HepG2 (cell line): ENCODE data around the gene TMEM176A. TPM values are rescaled to one million over a fixed set of nuclear protein-coding genes. Genes with fewer than 3 reads are reported as not detected.

Experiments
- ATAC-seq: fragments of 200-7000 bp; cut with Tn5 transposase; 3 replicates; pipeline ENCODE4 v1.9.1; 2020; ENCODE audit warnings: mild to moderate bottlenecking, moderate library complexity
- BruUV-seq: library from RNA; stranded (reverse); fragments of 400-500 nt; replicated peaks from 2 replicates; lab custom pipeline; 2021; lab: Mats Ljungman, UMichigan
- CTCF ChIA-PET: fragments of 300-600 bp; formaldehyde crosslinking; extraction: SDS; loops from one replicate; lab custom pipeline; 2021; ENCODE audit warnings: low total read pairs, inconsistent platforms, low intra/inter-chr PET ratio; lab: Yijun Ruan, JAX
- POLR2A ChIA-PET: fragments of 350-600 bp; sonication (Branson Sonifier 250); formaldehyde crosslinking; loops from one replicate; lab custom pipeline; 2020; ENCODE audit warnings: antibody characterized with exemption, inconsistent platforms; lab: Yijun Ruan, JAX
- DNase-seq: peaks from one replicate; pipeline ENCODE4 v3.0.0-alpha.2; 2015; ENCODE audit warnings: low spot score
- FAIRE-seq: peaks from 3 replicates; lab custom pipeline; 2011; peaks lifted over from hg19 to GRCh38; lab: Jason Lieb, UNC
- H2AFZ ChIP-seq: one replicate; pipeline ENCODE4 v1.6.1; 2011; ENCODE audit warnings: low read length, inconsistent platforms
- H3K27ac ChIP-seq: fragments of 300-600 bp; 3 replicates; pipeline ENCODE4 v1.8.0; 2011; ENCODE audit warnings: mixed run types, mild to moderate bottlenecking, mixed read lengths, low read length, inconsistent platforms; ENCODE audit not compliant: insufficient read depth; ENCODE audit errors: extremely low read length
- H3K27me3 ChIP-seq, 2 experiments: fragments of 200-600 bp in 1 of 2; 2 replicates in 1 of 2; 3 replicates in 1 of 2; pipeline versions ENCODE4 v1.6.0 to v1.8.0; 2011; ENCODE audit warnings: low read length in 2 of 2, mild to moderate bottlenecking in 2 of 2, moderate library complexity in 2 of 2, inconsistent platforms in 1 of 2; ENCODE audit not compliant: insufficient read depth in 2 of 2, control insufficient read depth in 1 of 2
- H3K36me3 ChIP-seq, 2 experiments: fragments of 200-600 bp in 1 of 2; replicated peaks in 1 of 2; 2 replicates in 1 of 2; 3 replicates in 1 of 2; pipeline versions ENCODE4 v1.5.1 to v1.8.0; 2011; ENCODE audit warnings: low read length in 2 of 2, inconsistent platforms in 1 of 2; ENCODE audit not compliant: insufficient read depth in 2 of 2, control insufficient read depth in 1 of 2
- H3K4me1 ChIP-seq: 2 replicates; pipeline ENCODE4 v1.5.1; 2012; ENCODE audit warnings: low read length, inconsistent platforms; ENCODE audit not compliant: insufficient read depth
- H3K4me2 ChIP-seq: 2 replicates; pipeline ENCODE4 v1.6.0; 2011; ENCODE audit warnings: low read depth, low read length, inconsistent platforms
- H3K4me3 ChIP-seq, 3 experiments: fragments of 200-600 bp in 1 of 3; sonication (generic), shearing (Covaris generic) in 1 of 3; replicated peaks in 1 of 3; 2 replicates each; pipeline ENCODE4 v1.5.1; 2011 to 2016; ENCODE audit warnings: low read length in 3 of 3, inconsistent platforms in 2 of 3, low read depth in 2 of 3, mild to moderate bottlenecking in 2 of 3, control low read depth in 1 of 3, mixed read lengths in 1 of 3; ENCODE audit not compliant: insufficient read depth in 1 of 3
- H3K79me2 ChIP-seq: one replicate; pipeline ENCODE4 v1.6.1; 2011; ENCODE audit warnings: low read length, inconsistent platforms; ENCODE audit not compliant: insufficient read depth
- H3K9ac ChIP-seq: 2 replicates; pipeline ENCODE4 v1.6.0; 2011; ENCODE audit warnings: mild to moderate bottlenecking, low read depth, low read length, inconsistent platforms; ENCODE audit not compliant: insufficient read depth
- H3K9me3 ChIP-seq: 2 replicates; pipeline ENCODE4 v1.5.1; 2012; ENCODE audit warnings: mild to moderate bottlenecking, low read length
- H4K20me1 ChIP-seq: 2 replicates; pipeline ENCODE4 v1.6.0; 2011; ENCODE audit warnings: inconsistent platforms, mild to moderate bottlenecking, low read length, moderate library complexity; ENCODE audit not compliant: insufficient read depth
- ARHGAP35 ChIP-seq: sonication (generic); formaldehyde crosslinking; IDR thresholded peaks from 2 replicates; pipeline ENCODE4 v1.9.0; 2022; ENCODE audit warnings: mild to moderate bottlenecking, inconsistent platforms, moderate library complexity, missing genetic modification reagents, borderline replicate concordance
- NFE2L2 ChIP-seq: fragments of 150-350 bp; IDR thresholded peaks from 2 replicates; pipeline ENCODE4 v1.6.1; 2014; ENCODE audit warnings: low read length
- SKI ChIP-seq: fragments of 450-650 bp; IDR thresholded peaks from one replicate; pipeline ENCODE4 v1.6.1; 2018; ENCODE audit warnings: mild to moderate bottlenecking; ENCODE audit not compliant: partially characterized antibody
- SMAD1 ChIP-seq: sonication (generic); formaldehyde crosslinking; IDR thresholded peaks from 2 replicates; pipeline ENCODE4 v1.4.0; 2020; ENCODE audit warnings: missing genetic modification reagents, low read depth, mild to moderate bottlenecking, borderline replicate concordance
- ZKSCAN8 ChIP-seq: IDR thresholded peaks from 2 replicates; pipeline ENCODE4 v1.6.1; 2016; ENCODE audit warnings: borderline replicate concordance, missing genetic modification reagents, missing compliant biosample characterization
- ZMYM4 ChIP-seq: sonication (generic); formaldehyde crosslinking; IDR thresholded peaks from 2 replicates; pipeline ENCODE4 v1.8.1; 2023; ENCODE audit warnings: mild to moderate bottlenecking, missing genetic modification reagents
- ZNF557 ChIP-seq: sonication (generic); formaldehyde crosslinking; IDR thresholded peaks from 2 replicates; pipeline ENCODE4 v1.4.0; 2020; ENCODE audit warnings: missing genetic modification reagents
- ZNF562 ChIP-seq: sonication (generic); formaldehyde crosslinking; IDR thresholded peaks from 2 replicates; pipeline ENCODE4 v1.8.0; 2022; ENCODE audit warnings: missing genetic modification reagents, borderline replicate concordance
- WGBS: methylation state at CpG from one replicate; pipeline ENCODE4 v1.1.6; 2017; ENCODE audit warnings: low lambda C conversion rate; 5-methylcytosine and 5-hydroxymethylcytosine counted together
- in situ Hi-C: cut with HindIII; loops from 2 replicates; pipeline ENCODE4 v1.10.0; 2017; ENCODE audit warnings: low pct_unique_long_range_greater_than_20kb; ENCODE audit not compliant: extremely low pct_ligation_motif_present
- intact Hi-C: fragments of 100-400 bp; cut with micrococcal nuclease; formaldehyde crosslinking; loops from one replicate; pipeline ENCODE4 v1.10.0; 2022; ENCODE audit not compliant: unreplicated experiment
- polyA plus RNA-seq, 8 experiments: library from polyadenylated mRNA; depleted of rRNA in 3 of 8; stranded (reverse) in 7 of 8; unstranded in 1 of 8; fragments of >200 nt; fragmentation: Illumina TruSeq in 4 of 8; extraction: Trizol in 4 of 8; gene quantifications; 2 replicates each; pipeline versions ENCODE4 v1.2.1 to v1.2.3, GENCODE V29; 2011 to 2016; ENCODE audit warnings: low read depth in 4 of 8, missing spikeins in 1 of 8, mixed read lengths in 1 of 8; ENCODE audit not compliant: insufficient read depth in 1 of 8
- total RNA-seq, 5 experiments: library from RNA; depleted of rRNA; stranded (reverse); fragments of >200 nt; fragmentation: Illumina TruSeq; extraction: Trizol; gene quantifications; 2 replicates each; pipeline ENCODE4 v1.2.3, GENCODE V29; 2016; ENCODE audit warnings: low read depth in 1 of 5
- TF ChIP-seq, protein P1 (sequence below): IDR thresholded peaks from 2 replicates; pipeline ENCODE4 v1.6.1; 2016; ENCODE audit warnings: low read depth, missing genetic modification reagents, missing compliant biosample characterization
- TF ChIP-seq, protein P2 (sequence below): sonication (generic); formaldehyde crosslinking; IDR thresholded peaks from 2 replicates; pipeline ENCODE4 v1.4.0; 2020; ENCODE audit warnings: missing genetic modification reagents
- TF ChIP-seq, protein P3 (sequence below): IDR thresholded peaks from 2 replicates; pipeline ENCODE4 v1.6.1; 2016

TMEM176A gene
- total and polyA plus RNA-seq, 2 of the 13 experiments (the other 11 are each of a cell fraction or from before 2014, with no cell fraction given) = not detected

DNA sequence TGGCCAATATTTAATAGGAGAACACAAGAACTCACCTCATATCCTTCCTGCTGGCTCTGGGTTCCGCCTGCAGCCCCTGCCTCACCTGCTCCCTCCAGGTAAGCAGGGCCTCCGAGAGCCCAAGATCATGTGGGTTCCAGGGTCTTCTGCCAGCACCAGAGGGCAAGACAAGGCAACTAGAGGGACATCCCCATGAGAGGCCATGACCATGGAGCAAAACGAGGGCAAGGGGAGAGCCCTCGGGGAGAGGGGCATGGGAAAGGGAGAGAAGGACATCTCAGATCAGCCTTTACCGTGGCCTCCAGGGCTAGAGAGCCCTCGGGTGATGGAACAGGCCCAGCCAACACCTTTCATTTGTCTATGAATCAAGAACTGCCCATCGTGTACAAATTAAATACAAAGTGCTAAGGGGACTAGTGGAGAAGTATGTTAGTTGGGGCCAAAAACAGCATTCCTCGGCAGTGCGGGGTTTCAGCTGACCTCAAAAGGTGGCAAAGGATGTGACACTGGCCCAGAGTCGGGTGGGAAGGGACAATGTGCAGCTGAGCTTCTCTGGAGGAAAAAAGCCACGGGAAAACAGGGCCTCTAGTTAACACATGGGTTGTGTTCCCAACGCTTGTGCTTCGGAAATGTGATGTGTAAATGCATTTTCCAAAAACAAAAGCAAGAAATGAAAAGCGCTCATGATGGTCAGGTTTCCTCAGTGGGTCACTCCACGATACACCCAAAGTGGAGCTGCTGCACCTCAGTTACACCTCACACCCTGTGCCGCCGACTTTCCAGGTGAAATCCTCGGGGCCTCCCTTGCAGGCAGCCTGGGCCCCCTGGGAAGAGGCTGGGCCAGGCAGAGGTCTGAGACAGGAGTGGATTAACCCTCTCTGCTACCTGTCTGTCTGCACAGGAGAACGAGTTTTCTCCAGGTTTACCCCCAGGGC, 53.8 kb downstream of the TMEM176A start:
- Histone ChIP-seq H2AFZ (no peak overlapping the region), H3K4me3 (no peak overlapping the region), H3K9ac (no peak overlapping the region), H3K9me3 (no peaks in the 10 kb centered on the region), H3K27me3 (peaks cover 2 to 45% of the 10 kb centered on the region in 2 experiments), H3K27ac (no peak overlapping the region), H4K20me1 (no peaks in the 10 kb centered on the region), H3K36me3 (no peaks in the 10 kb centered on the region), H3K4me1 (no peaks in the 10 kb centered on the region), H3K4me2 (no peak overlapping the region), H3K79me2 (no peaks in the 10 kb centered on the region)
- DNase-seq (no peak), ATAC-seq (no peak), FAIRE-seq (no peak)
- CTCF ChIA-PET = no interaction called here
- TF ChIP-seq SMAD1 (no peak), ZMYM4 (CRISPR knock-in tag) (no peak), ARHGAP35 (CRISPR knock-in tag) (no peak), NFE2L2 (no peak), SKI (no peak), ZNF562 (CRISPR knock-in tag) (no peak), ZKSCAN8 (CRISPR knock-in tag) (no peak), ZNF557 (CRISPR knock-in tag) (no peak)
- TF ChIP-seq, protein P1, sequence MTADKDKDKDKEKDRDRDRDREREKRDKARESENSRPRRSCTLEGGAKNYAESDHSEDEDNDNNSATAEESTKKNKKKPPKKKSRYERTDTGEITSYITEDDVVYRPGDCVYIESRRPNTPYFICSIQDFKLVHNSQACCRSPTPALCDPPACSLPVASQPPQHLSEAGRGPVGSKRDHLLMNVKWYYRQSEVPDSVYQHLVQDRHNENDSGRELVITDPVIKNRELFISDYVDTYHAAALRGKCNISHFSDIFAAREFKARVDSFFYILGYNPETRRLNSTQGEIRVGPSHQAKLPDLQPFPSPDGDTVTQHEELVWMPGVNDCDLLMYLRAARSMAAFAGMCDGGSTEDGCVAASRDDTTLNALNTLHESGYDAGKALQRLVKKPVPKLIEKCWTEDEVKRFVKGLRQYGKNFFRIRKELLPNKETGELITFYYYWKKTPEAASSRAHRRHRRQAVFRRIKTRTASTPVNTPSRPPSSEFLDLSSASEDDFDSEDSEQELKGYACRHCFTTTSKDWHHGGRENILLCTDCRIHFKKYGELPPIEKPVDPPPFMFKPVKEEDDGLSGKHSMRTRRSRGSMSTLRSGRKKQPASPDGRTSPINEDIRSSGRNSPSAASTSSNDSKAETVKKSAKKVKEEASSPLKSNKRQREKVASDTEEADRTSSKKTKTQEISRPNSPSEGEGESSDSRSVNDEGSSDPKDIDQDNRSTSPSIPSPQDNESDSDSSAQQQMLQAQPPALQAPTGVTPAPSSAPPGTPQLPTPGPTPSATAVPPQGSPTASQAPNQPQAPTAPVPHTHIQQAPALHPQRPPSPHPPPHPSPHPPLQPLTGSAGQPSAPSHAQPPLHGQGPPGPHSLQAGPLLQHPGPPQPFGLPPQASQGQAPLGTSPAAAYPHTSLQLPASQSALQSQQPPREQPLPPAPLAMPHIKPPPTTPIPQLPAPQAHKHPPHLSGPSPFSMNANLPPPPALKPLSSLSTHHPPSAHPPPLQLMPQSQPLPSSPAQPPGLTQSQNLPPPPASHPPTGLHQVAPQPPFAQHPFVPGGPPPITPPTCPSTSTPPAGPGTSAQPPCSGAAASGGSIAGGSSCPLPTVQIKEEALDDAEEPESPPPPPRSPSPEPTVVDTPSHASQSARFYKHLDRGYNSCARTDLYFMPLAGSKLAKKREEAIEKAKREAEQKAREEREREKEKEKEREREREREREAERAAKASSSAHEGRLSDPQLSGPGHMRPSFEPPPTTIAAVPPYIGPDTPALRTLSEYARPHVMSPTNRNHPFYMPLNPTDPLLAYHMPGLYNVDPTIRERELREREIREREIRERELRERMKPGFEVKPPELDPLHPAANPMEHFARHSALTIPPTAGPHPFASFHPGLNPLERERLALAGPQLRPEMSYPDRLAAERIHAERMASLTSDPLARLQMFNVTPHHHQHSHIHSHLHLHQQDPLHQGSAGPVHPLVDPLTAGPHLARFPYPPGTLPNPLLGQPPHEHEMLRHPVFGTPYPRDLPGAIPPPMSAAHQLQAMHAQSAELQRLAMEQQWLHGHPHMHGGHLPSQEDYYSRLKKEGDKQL (CRISPR knock-in tag) = no peak
- TF ChIP-seq, protein P2, sequence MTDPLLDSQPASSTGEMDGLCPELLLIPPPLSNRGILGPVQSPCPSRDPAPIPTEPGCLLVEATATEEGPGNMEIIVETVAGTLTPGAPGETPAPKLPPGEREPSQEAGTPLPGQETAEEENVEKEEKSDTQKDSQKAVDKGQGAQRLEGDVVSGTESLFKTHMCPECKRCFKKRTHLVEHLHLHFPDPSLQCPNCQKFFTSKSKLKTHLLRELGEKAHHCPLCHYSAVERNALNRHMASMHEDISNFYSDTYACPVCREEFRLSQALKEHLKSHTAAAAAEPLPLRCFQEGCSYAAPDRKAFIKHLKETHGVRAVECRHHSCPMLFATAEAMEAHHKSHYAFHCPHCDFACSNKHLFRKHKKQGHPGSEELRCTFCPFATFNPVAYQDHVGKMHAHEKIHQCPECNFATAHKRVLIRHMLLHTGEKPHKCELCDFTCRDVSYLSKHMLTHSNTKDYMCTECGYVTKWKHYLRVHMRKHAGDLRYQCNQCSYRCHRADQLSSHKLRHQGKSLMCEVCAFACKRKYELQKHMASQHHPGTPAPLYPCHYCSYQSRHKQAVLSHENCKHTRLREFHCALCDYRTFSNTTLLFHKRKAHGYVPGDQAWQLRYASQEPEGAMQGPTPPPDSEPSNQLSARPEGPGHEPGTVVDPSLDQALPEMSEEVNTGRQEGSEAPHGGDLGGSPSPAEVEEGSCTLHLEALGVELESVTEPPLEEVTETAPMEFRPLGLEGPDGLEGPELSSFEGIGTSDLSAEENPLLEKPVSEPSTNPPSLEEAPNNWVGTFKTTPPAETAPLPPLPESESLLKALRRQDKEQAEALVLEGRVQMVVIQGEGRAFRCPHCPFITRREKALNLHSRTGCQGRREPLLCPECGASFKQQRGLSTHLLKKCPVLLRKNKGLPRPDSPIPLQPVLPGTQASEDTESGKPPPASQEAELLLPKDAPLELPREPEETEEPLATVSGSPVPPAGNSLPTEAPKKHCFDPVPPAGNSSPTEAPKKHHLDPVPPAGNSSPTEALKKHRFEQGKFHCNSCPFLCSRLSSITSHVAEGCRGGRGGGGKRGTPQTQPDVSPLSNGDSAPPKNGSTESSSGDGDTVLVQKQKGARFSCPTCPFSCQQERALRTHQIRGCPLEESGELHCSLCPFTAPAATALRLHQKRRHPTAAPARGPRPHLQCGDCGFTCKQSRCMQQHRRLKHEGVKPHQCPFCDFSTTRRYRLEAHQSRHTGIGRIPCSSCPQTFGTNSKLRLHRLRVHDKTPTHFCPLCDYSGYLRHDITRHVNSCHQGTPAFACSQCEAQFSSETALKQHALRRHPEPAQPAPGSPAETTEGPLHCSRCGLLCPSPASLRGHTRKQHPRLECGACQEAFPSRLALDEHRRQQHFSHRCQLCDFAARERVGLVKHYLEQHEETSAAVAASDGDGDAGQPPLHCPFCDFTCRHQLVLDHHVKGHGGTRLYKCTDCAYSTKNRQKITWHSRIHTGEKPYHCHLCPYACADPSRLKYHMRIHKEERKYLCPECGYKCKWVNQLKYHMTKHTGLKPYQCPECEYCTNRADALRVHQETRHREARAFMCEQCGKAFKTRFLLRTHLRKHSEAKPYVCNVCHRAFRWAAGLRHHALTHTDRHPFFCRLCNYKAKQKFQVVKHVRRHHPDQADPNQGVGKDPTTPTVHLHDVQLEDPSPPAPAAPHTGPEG = no peak
- TF ChIP-seq, protein P3, sequence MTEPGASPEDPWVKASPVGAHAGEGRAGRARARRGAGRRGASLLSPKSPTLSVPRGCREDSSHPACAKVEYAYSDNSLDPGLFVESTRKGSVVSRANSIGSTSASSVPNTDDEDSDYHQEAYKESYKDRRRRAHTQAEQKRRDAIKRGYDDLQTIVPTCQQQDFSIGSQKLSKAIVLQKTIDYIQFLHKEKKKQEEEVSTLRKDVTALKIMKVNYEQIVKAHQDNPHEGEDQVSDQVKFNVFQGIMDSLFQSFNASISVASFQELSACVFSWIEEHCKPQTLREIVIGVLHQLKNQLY (CRISPR knock-in tag) = no peak
- BruUV-seq = no TSS peak
- intact Hi-C loops (no loop called here), in situ Hi-C loops (no loop called here)
- POLR2A ChIA-PET = no interaction called here
- 22% methylated on average over 19 of the region's 19 CpGs for WGBS
